Measurements from ENCODE around the gene RAB1B.

GRCh38 chr11:66251809-66252208, 16.6 kb upstream of the RAB1B start:
- TF ChIP-seq GATA3 (IDR thresholded peaks at IDR 0.05; ENCODE audit: low read depth, low read length): no peak
- no peak for TF ChIP-seq GATA2 (IDR thresholded peaks at IDR 0.05; ENCODE audit: low read depth, low read length)
